Stomach (tissue), 4 donors: ENCODE data around the gene CYP24A1.

Source experiments
- EP300 ChIP-seq: sonication (generic); formaldehyde crosslinking; IDR thresholded peaks from one replicate; pipeline ENCODE4 v1.6.1; 2017; ENCODE audit warnings: antibody characterized with exemption
- POLR2A ChIP-seq, 4 donors: fragments of 450-650 bp; IDR thresholded peaks; one replicate each; pipeline ENCODE4 v1.6.1; 2016; ENCODE audit warnings: antibody characterized with exemption in 4 of 4, control low read depth in 2 of 4, mild to moderate bottlenecking in 1 of 4, moderate library complexity in 1 of 4
- POLR2AphosphoS5 ChIP-seq, 3 donors: sonication (generic); formaldehyde crosslinking; IDR thresholded peaks; one replicate each; pipeline ENCODE4 v1.6.1; 2016; ENCODE audit warnings: antibody characterized with exemption in 3 of 3
- TF ChIP-seq, protein P1 (sequence below), 7 experiments: fragments of 450-650 bp in 4 of 7; fragments of 200-600 bp in 3 of 7; sonication (generic) in 3 of 7; IDR thresholded peaks; one replicate each; pipeline ENCODE4 v1.5.1; 2016 to 2019; ENCODE audit warnings: antibody characterized with exemption in 7 of 7, control low read depth in 2 of 7, mild to moderate bottlenecking in 1 of 7

DNA sequence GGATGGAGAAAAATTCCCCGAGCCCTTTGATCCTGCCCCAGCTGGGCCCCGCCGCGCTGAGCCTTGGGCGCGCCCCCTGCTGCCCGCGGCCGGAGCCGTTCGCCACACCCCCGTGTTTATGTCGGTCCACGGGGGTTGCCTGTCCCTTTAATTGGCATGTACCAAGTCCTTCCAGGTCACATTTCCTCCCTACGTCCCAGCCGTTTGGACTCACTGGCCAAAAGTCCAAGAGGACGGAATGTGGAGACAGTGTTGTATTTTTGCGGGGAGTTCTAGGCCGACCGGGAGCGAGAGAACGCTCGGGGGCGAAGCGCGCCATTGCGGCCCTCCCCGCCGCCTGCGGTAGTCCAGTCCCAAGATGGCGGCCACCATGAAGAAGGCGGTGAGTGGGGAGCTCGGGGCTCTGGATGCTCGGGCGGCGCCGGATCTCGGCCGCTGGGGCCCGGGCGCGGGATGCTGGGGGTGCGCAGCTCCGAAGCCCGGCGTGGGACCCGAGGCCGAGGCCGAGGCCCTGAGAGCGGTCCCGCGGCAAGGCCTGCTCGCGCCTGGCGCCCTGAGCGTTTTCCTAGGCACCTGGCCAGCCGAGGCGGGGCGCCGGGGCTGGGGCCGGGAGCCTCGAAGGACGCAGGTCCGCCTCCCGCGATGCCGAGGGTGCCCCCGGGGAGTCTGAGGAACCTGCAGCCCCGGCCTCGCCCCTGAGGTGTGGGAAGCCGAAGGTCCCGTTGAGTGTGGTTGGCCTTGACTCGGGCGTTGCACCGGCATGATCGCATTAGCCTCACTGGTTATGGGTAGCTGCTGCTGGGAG, 34.2 kb upstream of the CYP24A1 start, which contains the start of gene PFDN4:
- no peak for TF ChIP-seq POLR2A (IDR thresholded peaks at IDR 0.05)
- TF ChIP-seq, protein P1, sequence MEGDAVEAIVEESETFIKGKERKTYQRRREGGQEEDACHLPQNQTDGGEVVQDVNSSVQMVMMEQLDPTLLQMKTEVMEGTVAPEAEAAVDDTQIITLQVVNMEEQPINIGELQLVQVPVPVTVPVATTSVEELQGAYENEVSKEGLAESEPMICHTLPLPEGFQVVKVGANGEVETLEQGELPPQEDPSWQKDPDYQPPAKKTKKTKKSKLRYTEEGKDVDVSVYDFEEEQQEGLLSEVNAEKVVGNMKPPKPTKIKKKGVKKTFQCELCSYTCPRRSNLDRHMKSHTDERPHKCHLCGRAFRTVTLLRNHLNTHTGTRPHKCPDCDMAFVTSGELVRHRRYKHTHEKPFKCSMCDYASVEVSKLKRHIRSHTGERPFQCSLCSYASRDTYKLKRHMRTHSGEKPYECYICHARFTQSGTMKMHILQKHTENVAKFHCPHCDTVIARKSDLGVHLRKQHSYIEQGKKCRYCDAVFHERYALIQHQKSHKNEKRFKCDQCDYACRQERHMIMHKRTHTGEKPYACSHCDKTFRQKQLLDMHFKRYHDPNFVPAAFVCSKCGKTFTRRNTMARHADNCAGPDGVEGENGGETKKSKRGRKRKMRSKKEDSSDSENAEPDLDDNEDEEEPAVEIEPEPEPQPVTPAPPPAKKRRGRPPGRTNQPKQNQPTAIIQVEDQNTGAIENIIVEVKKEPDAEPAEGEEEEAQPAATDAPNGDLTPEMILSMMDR (IDR thresholded peaks at IDR 0.05): peak in 5 of 7 experiments; percentile 52 to 81 (median 71)
- TF ChIP-seq EP300: no peak
- TF ChIP-seq POLR2AphosphoS5 (IDR thresholded peaks at IDR 0.05): peak in 2 of 3 donors; percentile 24 to 46
